GM12892 (cell line): Measurements from ENCODE around the gene TIAM1.

Experiments
- POLR2A ChIP-seq: IDR thresholded peaks from 2 replicates; pipeline ENCODE4 v1.6.1; 2011; ENCODE audit warnings: low read depth, low read length, control low read depth
- TAF1 ChIP-seq: IDR thresholded peaks from 2 replicates; pipeline ENCODE4 v1.6.1; 2011; ENCODE audit warnings: low read depth, mild to moderate bottlenecking, control low read depth, low read length, borderline replicate concordance

DNA sequence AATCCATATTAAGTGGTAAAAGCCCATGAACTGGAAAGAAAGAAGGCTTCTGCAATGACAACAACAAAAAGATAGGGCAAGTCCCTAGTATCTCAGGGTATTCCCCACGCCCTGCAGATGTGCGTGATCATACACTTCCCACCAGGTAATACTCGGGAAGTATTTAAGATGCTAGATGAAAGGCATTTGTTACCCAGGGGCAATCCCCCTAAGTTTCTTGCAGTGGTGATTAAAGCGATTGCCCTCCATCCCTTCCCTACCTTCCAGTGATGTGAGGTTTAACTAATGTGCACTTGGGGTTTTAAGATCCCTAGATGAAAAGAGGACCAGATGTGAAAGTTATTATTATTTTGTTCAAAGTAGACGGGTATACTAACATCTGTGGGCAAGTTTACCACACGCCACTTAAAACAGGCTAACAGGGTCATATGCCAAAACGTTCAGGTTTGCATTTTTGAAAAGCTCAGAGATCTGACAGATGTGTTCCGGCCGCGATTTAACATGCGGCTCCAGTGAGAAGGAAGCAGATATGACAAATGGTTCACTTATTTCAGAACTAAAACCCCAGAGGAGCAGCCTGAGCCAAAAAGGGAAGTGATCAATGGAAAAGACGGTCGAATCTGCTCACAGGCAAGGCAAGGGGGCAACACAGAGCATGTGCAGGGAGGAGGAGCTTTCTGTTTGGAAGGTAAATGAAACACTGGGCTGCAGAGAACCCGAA lies 17.4 kb downstream of the TIAM1 start:
- TF ChIP-seq TAF1 (no peak), POLR2A (no peak)
